ENCODE results near the gene PRKCQ. TPM values are rescaled to one million over a fixed set of nuclear protein-coding genes. Genes with fewer than 3 reads are reported as not detected.

Gene PRKCQ
- total and polyA plus RNA-seq, 2 of the 13 experiments (the other 11 are each of a cell fraction or from before 2014, with no cell fraction given), result 0.13 to 0.35 TPM

DNA sequence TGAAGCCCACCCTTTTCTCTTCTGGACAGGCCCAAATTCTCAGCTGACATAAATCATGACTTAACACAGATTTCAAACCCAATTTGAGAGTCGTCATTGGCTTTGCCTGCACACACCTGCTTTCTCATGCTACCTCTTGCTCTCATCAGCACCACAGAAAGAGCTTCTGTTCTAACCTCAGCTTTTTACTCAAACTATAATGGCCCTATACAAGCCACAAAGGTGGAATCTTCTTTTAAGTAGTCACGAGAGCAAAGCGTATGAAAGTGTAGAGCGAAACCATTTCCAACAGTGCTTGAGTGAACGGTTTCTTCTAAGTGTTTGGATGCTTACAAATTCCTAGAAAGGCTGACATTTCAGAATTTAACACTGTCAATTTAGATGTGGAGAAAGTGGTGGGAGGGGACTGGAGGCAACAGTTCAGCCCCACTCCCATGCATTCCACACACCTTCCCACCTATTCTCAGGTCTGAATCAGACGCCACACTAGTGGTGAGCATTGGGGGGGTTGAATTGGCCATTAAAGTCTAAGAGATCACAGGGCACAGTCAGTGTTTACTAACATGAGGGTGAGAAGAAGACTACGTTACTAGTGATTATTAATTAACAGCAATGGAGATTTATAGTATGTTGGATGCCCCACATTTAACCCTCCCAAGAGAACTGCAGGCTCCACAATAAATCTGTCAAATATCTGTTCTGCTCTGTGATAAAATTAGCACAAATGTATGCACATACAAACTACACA lies 114.0 kb downstream of the PRKCQ start (continued):
- TF ChIP-seq PCBP2 (optimal IDR thresholded peaks at IDR 0.05; ENCODE audit: low read depth, low read length, poor library complexity, severe bottlenecking), result no peak
- TF ChIP-seq, protein P1, sequence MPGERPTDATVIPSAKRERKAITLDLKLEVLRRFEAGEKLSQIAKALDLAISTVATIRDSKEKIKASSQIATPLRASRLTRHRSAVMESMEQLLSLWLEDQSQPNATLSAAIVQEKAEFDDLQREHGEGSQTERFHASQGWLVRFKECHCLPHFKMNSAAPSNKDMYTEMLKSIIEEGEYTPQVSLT (CRISPR knock-in tag; IDR thresholded peaks at IDR 0.05; ENCODE audit: borderline replicate concordance, low read depth), result no peak
- TF ChIP-seq, protein P2, sequence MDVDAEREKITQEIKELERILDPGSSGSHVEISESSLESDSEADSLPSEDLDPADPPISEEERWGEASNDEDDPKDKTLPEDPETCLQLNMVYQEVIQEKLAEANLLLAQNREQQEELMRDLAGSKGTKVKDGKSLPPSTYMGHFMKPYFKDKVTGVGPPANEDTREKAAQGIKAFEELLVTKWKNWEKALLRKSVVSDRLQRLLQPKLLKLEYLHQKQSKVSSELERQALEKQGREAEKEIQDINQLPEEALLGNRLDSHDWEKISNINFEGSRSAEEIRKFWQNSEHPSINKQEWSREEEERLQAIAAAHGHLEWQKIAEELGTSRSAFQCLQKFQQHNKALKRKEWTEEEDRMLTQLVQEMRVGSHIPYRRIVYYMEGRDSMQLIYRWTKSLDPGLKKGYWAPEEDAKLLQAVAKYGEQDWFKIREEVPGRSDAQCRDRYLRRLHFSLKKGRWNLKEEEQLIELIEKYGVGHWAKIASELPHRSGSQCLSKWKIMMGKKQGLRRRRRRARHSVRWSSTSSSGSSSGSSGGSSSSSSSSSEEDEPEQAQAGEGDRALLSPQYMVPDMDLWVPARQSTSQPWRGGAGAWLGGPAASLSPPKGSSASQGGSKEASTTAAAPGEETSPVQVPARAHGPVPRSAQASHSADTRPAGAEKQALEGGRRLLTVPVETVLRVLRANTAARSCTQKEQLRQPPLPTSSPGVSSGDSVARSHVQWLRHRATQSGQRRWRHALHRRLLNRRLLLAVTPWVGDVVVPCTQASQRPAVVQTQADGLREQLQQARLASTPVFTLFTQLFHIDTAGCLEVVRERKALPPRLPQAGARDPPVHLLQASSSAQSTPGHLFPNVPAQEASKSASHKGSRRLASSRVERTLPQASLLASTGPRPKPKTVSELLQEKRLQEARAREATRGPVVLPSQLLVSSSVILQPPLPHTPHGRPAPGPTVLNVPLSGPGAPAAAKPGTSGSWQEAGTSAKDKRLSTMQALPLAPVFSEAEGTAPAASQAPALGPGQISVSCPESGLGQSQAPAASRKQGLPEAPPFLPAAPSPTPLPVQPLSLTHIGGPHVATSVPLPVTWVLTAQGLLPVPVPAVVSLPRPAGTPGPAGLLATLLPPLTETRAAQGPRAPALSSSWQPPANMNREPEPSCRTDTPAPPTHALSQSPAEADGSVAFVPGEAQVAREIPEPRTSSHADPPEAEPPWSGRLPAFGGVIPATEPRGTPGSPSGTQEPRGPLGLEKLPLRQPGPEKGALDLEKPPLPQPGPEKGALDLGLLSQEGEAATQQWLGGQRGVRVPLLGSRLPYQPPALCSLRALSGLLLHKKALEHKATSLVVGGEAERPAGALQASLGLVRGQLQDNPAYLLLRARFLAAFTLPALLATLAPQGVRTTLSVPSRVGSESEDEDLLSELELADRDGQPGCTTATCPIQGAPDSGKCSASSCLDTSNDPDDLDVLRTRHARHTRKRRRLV (CRISPR knock-in tag; IDR thresholded peaks at IDR 0.05), result no peak

DNA sequence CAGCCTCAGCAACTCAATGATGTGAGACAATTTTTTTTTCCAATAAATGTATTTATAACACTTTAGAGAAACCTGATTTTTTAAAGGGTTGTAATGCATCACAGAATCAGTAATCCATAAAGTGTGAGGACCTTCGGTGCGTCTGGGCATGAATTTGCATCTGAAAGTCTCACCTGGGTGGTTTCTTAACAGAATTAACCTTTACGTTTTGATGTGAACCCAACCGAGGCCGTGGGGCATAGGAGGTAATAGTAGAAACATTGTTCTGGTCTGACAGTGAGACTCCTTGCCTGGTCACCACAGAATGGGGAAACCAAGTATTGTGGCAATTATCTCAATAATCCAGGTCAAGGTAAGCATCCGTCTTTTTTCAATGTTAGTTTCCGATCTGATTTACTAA lies 114.6 kb downstream of the PRKCQ start:
- FAIRE-seq (no peak), ATAC-seq (no peak), DNase-seq (ENCODE audit: low spot score) (no peak)
- H3K79me2 ChIP-seq (ENCODE audit: insufficient read depth, low read length), result no peaks in the 10 kb centered on the region
- ChIA-PET POLR2A (no interaction called here), CTCF (ENCODE audit: low intra/inter-chr PET ratio, low total read pairs) (no interaction called here)
- BruUV-seq (replicated peaks), result no TSS peak
- H3K9me3 ChIP-seq (ENCODE audit: low read length), result no peaks in the 10 kb centered on the region; the same call in 1 of the 2 replicates
- no peaks in the 10 kb centered on the region for H3K4me1 ChIP-seq (ENCODE audit: insufficient read depth, low read length)
- H3K27ac ChIP-seq (ENCODE audit: extremely low read length, insufficient read depth, low read length), result no peak overlapping the region
- H3K27me3 ChIP-seq (ENCODE audit: control insufficient read depth in 1 of 2, insufficient read depth in 2 of 2, low read length in 2 of 2), result no peaks in the 10 kb centered on the region; a peak in 1 of 5 replicates
- intact Hi-C loops (cut with micrococcal nuclease; ENCODE audit: unreplicated experiment) (no loop called here), in situ Hi-C loops (cut with HindIII; ENCODE audit: extremely low pct_ligation_motif_present, low pct_unique_long_range_greater_than_20kb) (no loop called here)
- no peak overlapping the region for H3K4me3 ChIP-seq (replicated peaks in 1 of 3; ENCODE audit: insufficient read depth in 1 of 3, low read depth in 2 of 3, low read length in 3 of 3)
- H3K36me3 ChIP-seq (replicated peaks in 1 of 2; ENCODE audit: control insufficient read depth in 1 of 2, insufficient read depth in 2 of 2, low read length in 2 of 2), result no peaks in the 10 kb centered on the region
- H4K20me1 ChIP-seq (ENCODE audit: insufficient read depth, low read length), result no peaks in the 10 kb centered on the region
- WGBS (ENCODE audit: low lambda C conversion rate), result 71% methylated on average over 5 of the region's 7 CpGs
- no peak overlapping the region for H3K4me2 ChIP-seq (ENCODE audit: low read depth, low read length)
- no peak overlapping the region for H3K9ac ChIP-seq (ENCODE audit: insufficient read depth, low read depth, low read length)
- no peak overlapping the region for H2AFZ ChIP-seq (ENCODE audit: low read length)
- no peak for TF ChIP-seq TAF15 (IDR thresholded peaks at IDR 0.05; ENCODE audit: low read depth, low read length, poor library complexity, severe bottlenecking)
- no peak for TF ChIP-seq HOXA7 (CRISPR knock-in tag; IDR thresholded peaks at IDR 0.05)
- TF ChIP-seq ZNF282 (IDR thresholded peaks at IDR 0.05; ENCODE audit: partially characterized antibody), result no peak
- TF ChIP-seq, protein P3, sequence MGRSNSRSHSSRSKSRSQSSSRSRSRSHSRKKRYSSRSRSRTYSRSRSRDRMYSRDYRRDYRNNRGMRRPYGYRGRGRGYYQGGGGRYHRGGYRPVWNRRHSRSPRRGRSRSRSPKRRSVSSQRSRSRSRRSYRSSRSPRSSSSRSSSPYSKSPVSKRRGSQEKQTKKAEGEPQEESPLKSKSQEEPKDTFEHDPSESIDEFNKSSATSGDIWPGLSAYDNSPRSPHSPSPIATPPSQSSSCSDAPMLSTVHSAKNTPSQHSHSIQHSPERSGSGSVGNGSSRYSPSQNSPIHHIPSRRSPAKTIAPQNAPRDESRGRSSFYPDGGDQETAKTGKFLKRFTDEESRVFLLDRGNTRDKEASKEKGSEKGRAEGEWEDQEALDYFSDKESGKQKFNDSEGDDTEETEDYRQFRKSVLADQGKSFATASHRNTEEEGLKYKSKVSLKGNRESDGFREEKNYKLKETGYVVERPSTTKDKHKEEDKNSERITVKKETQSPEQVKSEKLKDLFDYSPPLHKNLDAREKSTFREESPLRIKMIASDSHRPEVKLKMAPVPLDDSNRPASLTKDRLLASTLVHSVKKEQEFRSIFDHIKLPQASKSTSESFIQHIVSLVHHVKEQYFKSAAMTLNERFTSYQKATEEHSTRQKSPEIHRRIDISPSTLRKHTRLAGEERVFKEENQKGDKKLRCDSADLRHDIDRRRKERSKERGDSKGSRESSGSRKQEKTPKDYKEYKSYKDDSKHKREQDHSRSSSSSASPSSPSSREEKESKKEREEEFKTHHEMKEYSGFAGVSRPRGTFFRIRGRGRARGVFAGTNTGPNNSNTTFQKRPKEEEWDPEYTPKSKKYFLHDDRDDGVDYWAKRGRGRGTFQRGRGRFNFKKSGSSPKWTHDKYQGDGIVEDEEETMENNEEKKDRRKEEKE (IDR thresholded peaks at IDR 0.05), result no peak
- no peak for TF ChIP-seq SRSF9 (IDR thresholded peaks at IDR 0.05; ENCODE audit: borderline replicate concordance, insufficient read depth, low read depth, low read length, poor library complexity, severe bottlenecking)
- no peak for TF ChIP-seq ATRX (CRISPR knock-in tag; IDR thresholded peaks at IDR 0.05; ENCODE audit: borderline replicate concordance)
- no peak for TF ChIP-seq ZMYM4 (CRISPR knock-in tag; IDR thresholded peaks at IDR 0.05)
- TF ChIP-seq NR2C2 (CRISPR knock-in tag; IDR thresholded peaks at IDR 0.05; ENCODE audit: borderline replicate concordance), result no peak
- no peak for TF ChIP-seq KLF11 (CRISPR knock-in tag; IDR thresholded peaks at IDR 0.05)
- no peak for TF ChIP-seq TAF1 (CRISPR knock-in tag; IDR thresholded peaks at IDR 0.05)

All from HepG2 (cell line).